GM21576 (cell line): ENCODE results near the gene RHOF.

Experiments used
- ATAC-seq: cut with Tn5 transposase; IDR thresholded peaks from one replicate; pipeline ENCODE4 v1.9.1; 2021; ENCODE audit warnings: mild to moderate bottlenecking, moderate library complexity; ENCODE audit not compliant: unreplicated experiment

Gene RHOF

DNA sequence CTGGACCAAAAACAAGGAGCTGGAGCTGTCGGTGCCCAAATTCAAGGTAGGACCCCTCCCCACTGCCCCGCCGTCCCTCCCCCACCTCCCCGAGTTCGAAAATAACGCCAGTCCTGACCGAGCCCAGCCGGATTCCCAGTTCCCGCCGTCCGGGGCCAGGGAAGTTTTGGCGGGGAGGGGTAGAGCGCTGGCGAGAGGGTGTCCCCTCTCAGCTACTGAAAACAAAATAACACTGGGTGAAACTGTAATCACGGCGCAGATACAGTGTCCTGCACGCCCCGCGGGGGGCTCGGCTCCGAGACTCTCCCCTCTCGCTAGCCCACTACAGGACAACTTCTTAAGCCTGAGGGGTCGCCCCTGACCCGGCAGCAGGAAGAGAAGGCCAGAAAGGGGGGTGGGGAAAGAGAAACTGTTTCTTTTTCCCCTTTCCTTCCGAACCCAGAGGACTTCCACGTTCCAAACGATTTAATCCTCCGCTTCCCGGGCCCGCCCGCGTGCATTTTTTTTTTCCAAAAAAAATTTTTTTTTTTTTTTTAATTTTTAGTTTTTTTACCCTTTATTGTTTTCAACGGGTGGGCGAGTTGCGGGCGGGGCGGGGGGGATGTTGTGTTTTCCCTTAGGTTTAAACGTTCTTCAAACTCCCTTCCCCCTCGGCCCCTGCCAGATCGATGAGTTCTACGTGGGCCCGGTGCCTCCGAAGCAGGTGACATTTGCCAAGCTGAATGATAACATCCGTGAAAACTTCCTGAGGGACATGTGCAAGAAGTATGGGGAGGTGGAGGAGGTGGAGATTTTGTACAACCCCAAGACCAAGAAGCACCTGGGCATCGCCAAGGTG, 11.9 kb upstream of the RHOF start:
- ATAC-seq, result no peak

DNA sequence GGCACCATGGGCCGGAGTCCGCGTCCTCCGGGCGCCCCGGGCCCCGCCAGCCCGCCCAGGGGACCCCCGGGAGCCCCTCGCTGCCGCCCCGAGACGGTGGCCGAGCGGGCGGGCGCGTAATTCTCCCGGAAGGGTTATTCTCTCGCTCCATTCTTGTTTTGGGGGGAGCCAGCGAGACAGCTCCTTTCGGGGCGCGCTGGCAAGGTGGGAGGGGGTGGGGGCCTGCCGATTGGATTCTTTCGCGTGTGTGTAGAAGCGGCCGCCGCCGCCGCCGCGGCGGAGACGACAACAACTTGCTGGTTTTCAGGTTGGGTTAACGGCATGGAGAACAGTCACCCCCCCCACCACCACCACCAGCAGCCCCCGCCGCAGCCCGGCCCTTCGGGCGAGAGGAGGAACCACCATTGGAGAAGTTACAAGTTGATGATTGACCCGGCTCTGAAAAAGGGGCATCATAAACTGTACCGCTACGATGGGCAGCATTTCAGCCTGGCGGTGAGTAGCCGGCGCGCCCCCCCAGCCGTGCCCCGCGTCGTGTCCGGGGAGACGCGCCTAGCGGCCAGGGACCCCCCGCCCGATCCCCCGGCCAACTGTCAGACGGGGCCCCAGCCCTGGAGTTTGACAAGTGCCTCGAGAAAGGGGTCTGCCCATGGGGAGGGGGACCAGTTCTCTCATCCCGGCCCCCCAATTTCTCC, 11.1 kb upstream of the RHOF start:
- ATAC-seq, result no peak

DNA sequence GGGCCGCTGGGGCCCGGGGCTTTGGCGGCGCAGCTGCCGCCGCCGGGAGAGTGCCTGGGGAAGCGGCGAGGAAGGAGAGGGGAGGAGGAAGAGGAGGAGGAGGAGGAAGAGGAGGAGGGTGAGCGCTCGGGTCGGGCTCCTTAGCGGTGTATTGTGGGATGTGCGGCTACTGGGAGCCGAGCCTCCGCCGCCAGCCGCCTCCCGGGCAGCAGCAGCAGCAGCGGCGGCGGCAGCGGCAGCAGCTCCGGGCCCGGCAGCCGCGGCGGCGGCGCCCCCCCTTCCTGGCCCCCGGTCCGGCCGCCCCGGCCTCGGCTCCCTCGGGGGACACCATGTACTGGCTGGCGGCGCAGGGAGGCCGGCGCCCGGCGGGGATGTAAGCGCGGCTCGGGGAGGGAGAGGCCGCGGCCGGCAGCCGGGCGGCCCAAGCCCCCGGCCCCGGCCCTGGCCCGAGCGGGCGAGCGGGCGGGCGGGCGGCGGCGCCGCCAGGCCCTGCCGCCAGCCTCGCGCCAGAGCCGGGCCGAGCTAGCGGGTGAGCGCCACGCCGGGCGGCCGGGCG, 10.5 kb upstream of the RHOF start, which contains the start of gene SETD1B:
SETD1B (plus strand) TSS at position 149 of the 556 bp plus-strand sequence. CDS start 729 bp downstream, outside the sequence.
- no peak for ATAC-seq

DNA sequence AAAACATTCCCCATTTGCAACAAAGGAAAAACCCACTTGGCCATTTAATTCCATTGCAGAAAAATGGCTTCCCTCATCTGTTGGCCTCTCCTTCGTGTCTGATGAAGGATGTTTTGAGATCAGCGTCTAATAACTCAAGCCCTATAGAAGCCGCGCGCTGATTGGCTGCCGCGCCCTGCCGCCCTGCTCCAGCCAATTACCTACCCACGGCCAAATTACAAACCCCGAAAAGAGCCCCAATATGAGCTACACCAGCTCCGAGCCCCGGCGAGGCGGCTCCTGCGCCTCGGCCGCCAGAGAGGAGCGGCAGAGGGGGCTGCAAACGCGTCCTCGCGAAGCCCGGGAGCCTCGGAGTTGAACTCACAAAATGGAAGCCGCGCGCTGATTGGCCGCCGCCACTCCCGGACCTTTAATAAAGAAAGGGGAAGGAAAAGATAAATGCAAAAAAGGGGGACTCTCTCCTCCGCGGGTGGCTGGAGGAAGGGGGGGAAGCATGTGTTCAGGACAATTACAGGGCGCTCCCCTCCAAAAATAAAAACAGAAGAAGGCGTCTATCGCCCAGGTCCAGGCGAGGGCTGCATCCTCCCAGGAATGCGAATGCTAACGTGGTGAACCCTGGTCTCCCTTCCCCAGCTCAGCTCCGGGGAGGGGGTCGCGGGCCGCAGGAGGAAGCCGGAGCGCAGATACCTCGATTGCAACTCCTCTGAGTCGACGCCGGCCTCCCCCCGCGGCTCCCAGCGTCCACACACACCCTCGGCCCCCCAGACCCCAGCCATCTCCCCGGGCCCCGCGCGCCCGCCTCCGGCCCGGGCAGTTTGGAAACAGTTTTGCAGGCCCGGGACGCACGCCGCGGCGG, 9.6 kb upstream of the RHOF start:
- ATAC-seq, result peak; percentile 39

DNA sequence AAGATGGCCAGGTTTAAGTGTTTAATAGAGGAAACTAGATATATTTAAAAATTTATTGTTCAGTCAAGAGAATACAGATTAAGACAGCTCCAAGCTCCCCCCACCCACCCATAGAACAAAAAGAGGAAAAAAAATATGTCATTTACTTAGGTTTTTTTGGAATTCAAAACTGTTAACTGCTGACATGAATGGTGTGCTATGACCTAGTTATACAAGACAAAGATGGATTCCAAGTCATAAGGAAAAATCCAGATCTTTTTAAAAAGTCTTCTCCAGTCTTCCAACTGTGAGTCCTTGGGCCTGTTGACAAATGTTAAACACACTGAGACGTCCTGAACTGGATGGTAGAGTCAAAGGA, 9.0 kb upstream of the RHOF start:
- ATAC-seq, result no peak

DNA sequence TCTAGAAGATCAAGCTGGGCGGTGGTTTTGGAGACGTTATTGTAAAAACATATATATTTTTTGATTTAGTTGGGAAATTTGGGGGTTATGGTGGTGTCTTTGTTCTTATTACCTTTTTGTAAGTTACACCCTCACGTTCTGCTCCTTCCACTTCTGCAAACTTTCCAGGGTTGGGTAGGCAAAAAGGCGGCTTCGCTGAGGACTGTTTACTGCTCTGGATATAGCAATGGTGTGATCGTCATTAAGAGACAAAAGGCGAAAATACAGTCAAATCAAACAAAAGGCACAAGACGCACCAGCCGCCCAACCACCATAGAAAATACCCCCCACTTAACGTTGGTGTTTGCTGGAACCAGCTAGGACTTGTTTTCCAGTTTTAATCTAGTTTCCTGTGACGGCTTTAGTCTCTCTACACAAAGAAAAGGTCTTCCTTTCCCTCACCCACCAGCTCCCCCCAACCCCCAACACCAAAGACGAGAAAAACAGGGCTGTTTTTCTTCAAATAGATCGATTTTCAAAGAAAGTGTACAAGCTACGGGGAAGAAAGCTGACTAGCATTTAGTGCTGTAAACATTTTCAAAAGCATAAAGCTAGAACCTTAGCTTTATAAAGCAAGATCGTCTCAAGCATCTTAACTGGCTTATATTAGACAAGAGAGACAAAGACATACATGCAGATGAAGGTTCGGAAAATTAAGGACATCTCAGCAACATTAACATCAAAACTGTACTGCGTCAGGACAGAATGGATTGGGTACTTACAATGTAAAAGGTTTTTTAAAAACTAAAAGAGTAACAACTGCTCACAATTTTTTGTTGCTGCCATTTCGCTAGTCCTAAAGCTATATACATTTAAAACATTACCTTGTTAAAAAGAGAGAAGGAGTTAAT, 8.4 kb upstream of the RHOF start:
- ATAC-seq, result no peak

DNA sequence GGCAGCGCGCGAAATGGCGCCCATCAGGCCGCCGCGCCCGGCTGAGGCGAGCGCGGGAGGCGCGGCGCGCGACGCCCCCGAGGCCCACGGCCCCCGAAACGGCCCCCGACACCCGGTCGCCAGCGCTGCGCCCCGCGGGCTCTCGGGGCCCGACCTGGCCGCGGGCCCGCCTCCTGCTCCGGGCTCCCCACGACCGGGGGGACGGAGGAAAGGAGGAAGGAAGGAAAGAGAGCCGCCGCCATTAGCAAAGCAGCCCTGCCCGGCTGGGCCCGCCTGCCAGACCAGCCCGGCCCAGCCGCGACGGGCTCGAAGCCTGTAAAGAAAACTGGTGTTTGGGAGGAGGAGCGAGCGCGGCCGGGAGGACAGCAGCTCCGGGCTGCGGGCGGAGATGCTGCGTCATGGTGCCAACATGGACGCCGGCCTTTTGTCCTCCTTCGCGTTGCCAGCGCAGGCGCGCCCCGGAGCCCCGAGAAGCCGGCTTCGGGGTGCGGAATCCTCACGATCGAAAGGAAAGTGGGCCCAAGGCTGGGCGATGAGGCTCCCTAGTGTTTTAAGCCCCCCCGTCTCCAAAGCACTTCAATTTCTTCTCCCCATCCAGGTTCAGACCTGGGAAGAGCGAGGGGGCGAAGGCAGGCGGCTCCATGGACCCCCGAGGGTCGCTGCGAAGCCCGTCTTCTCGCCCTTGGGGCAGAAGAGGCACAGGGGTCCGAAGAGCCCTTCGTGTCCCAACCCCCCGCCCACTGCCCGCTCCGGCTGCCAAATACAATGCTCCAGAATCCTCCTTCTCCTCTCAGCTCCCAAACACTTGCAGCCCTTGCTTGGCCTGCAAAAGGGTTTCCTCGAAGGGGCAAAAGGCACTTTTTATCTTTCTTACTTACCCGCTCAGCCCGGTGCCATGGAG, 7.5 kb upstream of the RHOF start:
- ATAC-seq, result no peak

DNA sequence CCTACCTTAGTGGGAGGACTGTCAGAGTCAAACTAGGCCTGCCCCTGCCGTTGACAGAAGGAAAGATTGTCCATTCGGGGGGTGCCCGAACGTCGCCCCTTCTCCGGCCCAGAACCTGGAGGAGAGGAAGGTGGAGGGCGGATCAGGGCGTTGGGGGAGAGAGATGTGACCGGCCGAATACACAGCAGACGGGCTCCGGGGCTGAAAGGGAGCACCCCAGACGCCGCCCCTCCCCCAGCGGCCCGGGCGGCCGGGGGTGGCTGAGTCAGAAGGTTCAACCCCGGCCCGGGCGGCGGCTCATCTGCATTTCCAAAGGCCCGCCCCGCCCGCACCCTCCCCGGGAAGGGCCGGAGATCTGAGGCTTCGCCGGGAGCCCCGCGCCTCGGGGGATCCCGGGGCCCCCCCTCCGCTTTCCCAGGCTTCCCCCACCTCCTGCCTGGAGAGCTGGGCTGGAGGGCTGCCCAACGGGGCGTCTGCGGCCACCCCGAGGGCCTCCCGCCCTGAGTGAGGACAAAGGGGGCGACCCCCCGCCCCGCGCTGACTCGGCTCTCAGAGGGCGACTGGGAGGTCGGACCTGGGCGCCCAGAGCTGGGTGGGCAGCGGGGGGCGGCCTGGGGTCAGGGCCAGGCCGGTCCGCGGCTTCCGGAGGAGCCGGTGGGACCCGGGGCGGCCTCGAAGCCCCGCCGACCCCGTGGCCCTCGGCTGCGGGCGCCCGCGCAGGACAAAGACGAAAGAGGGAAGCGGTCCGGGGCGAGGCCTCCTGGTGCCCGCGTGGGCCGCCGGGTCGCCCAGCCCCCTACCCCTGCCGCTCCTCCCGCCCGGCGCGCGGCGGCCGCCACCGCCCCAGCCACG, 6.6 kb upstream of the RHOF start:
- no peak for ATAC-seq

DNA sequence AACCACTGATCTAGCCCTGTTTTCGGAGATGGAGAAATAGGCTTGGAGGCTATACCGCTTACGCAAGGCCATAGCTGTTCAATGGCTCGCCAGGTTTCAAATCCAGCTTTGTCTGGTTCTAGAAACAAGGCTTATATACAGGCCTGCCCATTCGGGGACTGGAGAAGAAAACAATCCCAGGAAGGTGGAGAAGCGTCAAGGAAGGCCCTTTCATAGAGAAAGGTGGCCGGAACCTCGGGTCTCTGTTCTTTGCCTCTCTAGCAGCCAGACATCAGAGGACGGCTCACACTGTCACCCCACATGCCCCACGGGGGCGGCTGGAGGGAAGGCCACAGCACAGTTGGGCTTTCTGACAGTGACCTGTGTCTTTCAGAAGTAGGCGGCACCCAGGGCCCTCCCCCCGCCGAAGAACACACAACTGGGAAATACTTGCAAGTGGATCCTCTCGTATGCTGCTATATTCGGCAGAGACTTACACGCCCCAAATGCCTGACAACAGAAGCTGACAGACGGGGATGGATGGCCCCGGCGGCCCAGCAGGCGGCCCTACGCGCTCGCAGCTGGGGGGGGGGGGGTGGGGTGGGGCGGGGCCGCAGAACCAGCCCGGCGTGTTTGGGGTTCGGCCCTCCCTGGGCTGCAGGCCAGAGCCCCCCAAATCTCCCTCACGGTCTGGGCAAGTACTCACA, 5.8 kb upstream of the RHOF start:
- ATAC-seq, result no peak

DNA sequence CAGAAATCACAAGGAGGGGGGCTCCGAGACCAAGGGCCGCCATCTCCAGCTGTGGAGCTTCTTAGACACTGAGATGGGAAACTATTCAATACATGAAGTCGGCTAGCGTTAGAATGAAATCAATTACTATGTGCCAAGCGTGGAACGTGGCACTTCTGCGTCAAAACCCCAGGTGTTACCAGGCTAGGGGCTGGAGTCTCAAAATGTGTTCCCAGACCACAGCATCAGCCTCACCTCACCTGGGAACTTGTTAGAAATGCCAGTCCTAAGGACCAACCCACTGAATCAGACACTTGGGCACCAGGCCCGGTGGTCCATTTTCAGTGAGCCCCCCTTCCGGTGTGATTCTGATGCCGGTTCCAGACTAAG, 5.3 kb upstream of the RHOF start:
- ATAC-seq, result no peak

DNA sequence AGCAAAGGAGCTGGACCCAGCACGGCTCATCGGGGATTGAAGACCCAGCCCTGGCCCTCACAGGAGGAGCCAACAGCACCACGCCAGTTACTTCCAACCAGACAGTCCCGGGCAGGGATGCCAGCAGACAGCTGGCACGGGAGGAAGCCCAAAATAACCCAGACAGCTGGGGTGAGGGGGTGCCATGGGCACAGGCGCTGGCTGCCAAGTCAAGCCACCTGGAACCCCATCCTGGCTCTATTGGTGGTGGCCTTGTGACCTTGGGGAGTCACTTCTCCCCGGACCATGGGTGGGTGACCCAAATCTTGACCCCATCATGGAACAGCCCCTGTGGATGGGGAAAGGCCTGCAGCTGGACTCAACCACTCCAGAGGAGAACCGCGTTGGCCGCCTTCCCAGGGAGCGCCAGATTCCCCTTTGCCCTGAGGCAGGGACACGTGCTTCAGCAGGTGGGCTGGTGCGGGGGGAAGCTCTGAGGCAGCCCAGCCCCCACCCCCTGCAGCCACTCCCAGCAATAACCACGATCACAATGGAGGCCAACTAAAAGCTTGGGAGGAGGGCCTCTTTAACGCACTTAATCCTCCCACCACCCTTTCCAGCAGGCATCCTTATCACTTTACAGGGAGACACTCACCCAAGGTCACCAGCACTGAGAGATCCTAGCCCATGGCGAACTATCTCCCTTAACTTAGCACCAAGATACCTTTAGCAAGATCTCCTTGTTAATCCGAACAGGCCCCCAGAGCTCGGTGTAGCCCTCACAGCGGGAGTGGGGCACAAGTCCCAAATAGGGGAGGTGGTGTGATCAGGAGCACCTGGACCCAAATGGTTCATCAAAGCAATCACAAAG, 4.7 kb upstream of the RHOF start:
- no peak for ATAC-seq

DNA sequence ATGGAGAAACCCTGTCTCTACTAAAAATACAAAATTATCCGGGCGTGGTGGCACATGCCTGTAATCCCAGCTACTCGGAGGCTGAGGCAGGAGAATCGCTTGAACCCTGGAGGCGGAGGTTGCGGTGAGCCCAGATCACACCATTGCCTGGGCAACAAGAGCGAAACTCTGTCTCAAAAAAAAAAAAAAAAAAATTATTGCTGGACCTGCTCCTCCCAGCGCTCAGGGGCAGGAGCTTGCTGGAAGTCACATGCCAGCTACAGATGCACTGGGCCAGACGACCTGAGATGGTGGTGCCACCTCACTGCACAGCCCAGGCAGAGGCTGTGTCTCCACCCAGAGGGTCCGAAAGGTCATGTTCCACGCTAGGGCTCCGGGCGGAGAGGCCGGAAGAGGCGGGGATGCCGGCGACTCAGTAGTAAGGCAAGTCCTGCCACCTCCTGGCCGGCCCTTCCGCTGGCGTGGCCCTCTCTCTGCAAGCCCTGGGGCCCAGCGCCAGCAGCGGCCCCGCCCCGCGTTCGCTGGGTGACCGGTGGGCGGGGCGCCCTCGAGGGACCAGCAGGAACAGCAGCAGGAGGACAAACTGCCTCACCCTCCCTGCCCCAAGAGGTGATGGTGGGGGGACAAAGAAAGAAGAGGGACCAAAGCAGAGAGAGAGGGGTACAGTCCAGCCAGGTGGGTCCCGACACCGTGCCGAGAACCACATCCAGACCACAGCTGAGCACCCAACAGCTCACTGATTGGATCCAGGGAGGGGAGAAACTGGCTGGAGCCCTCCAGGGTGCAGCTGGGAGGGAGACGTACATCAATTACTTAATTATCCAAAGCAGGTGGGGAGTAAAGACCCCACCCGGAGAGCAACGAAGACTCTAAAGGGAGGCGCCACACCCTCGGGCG, 3.6 kb upstream of the RHOF start:
- ATAC-seq, result no peak

DNA sequence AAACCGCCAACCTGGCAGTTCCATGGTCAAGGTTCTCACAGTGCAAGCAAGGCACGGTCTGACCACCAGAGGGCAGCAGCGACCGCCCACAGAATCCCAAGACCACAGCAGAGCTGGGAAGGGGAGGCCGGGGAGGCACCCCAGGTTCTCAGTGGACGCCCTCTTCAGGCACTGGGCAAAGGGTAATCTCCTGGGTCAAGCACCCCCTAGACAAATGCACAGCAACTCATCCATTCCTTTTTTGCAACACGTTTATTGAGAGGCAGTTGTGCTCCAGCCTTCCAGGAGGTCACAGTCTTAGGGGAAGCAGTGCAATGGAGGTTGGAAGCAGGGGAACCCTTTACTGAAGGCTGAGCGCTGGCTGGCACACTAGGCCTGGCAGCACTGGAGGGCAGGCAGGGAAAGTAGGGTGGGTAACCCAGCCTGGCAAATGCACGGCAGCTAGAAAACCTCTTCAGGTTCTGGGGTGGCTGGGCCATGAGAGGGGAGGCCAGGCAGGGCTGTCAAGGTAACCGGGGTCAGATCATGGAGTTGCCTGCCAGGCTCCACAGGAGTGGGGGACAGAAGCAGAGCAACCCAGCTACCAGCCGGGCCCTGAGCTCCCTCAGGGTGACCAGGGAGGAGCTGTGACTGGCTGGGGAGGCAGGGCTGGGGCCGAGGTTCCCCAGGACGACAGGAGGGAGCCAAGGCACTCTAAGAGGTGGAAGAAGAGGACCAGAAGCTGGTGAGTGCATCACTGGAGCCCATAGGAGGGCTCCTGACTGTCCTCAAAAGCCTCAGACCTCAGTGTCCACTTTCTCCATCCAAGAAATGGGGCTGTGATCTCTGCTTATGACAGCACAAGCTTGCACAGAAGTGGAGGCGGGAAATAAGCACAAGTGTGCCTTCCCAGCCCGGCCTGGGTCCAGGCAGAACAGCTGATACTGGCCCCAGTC, 1.8 kb upstream of the RHOF start:
- ATAC-seq, result peak; percentile 24

DNA sequence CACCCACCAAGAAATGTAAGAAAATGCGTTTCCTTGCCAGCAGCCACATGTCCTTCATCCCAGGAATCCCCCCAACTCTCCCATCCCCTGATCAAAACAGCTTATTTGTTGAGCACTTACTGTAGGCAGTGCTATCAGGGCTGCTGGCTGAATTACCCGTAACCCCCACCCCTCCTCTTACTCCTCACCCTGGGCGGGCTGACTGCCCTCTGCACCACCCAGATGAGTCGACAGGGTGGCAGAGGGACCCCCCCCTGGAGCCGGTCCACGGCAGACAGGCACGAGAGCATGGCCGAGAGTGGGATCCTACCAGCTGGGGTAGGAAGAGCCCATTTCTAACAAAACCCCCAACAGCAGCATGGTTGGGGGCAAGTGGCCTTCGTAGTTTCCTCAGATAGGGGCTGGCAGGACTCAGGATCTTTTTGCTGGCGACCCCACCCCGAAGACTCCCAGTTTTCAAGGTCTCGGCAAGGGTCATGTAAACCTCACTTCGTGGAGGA, 1.1 kb upstream of the RHOF start:
- peak; percentile 1 for ATAC-seq
